D721Med (cell line): Measurements from ENCODE around the gene EBF4.

Experiments
- DNase-seq: peaks from one replicate; pipeline ENCODE4 v3.0.0; 2011; ENCODE audit warnings: low spot score; ENCODE audit not compliant: insufficient read length
- FAIRE-seq: peaks from 2 replicates; lab custom pipeline; 2011; peaks lifted over from hg19 to GRCh38; lab: Jason Lieb, UNC
- CTCF ChIP-seq: IDR thresholded peaks from 2 replicates; pipeline ENCODE4 v1.5.1; 2012; ENCODE audit warnings: mild to moderate bottlenecking, control low read depth; ENCODE audit not compliant: insufficient read depth; ENCODE audit errors: missing control alignments

EBF4 gene

GRCh38 chr20:2692036-2692885 lies at the start of gene EBF4:
Gene EBF4 (plus strand): TSS chr20:2692780. CDS start chr20:2693646, 866 bp downstream.
- TF ChIP-seq CTCF = no peak
- DNase-seq (peak; percentile 58), FAIRE-seq (no peak)

- no peak for FAIRE-seq
- TF ChIP-seq CTCF = no peak
- no peak for DNase-seq
These were observed 48.9 kb upstream of the EBF4 start for GRCh38 chr20:2643708-2644107.

GRCh38 chr20:2651772-2652723 lies 40.5 kb upstream of the EBF4 start, which contains the start of gene NOP56:
Gene NOP56 (plus strand): TSS chr20:2652632. CDS start chr20:2652661, 29 bp downstream.
- TF ChIP-seq CTCF = no peak
- FAIRE-seq = no peak
- peak; percentile 30 for DNase-seq

GRCh38 chr20:2652724-2653555 lies 39.6 kb upstream of the EBF4 start:
- no peak for TF ChIP-seq CTCF
- no peak for FAIRE-seq
- DNase-seq = no peak

- DNase-seq = no peak
- TF ChIP-seq CTCF = no peak
- no peak for FAIRE-seq
These were observed 38.8 kb upstream of the EBF4 start for GRCh38 chr20:2653556-2654383.

- no peak for TF ChIP-seq CTCF
- no peak for FAIRE-seq
- DNase-seq = no peak
These were observed 38.2 kb upstream of the EBF4 start for GRCh38 chr20:2654384-2654822.
